Hepatocyte (in vitro differentiated cells): ENCODE data around the gene IL23R.

Source experiments
- CTCF ChIP-seq: fragments of 200-600 bp; sonication (generic); IDR thresholded peaks from 2 replicates; pipeline ENCODE4 v1.5.1; 2016; ENCODE audit warnings: antibody characterized with exemption, mild to moderate bottlenecking; ENCODE audit not compliant: poor library complexity
- EZH2 ChIP-seq: fragments of 200-600 bp; sonication (generic); IDR thresholded peaks from 2 replicates; pipeline ENCODE4 v1.6.1; 2016; ENCODE audit warnings: antibody characterized with exemption, mild to moderate bottlenecking, borderline replicate concordance
- EZH2phosphoT487 ChIP-seq: fragments of 200-600 bp; sonication (generic); IDR thresholded peaks from one replicate; pipeline ENCODE4 v1.6.1; 2018; ENCODE audit warnings: antibody characterized with exemption, mild to moderate bottlenecking, low read depth, moderate library complexity; ENCODE audit not compliant: unreplicated experiment, severe bottlenecking

GRCh38 chr1:67134695-67135094 lies 31.6 kb upstream of the IL23R start, which contains the start of gene C1orf141:
- no peak for TF ChIP-seq CTCF
- no peak for TF ChIP-seq EZH2phosphoT487
- no peak for TF ChIP-seq EZH2
